HG02763 (cell line): Measurements from ENCODE around the gene EGLN2.
"Not testable (repeated sequence)": the region's sequence is repeated elsewhere in the genome, so short reads cannot be mapped to it uniquely, and the experiment has no call there.

Experiments used
- ATAC-seq: cut with Tn5 transposase; IDR thresholded peaks from one replicate; pipeline ENCODE4 v1.9.1; 2021; ENCODE audit warnings: mild to moderate bottlenecking, moderate library complexity; ENCODE audit not compliant: unreplicated experiment

The EGLN2 gene

GRCh38 chr19:40801426-40802299 lies 2.7 kb downstream of the EGLN2 start:
- no peak for ATAC-seq

- ATAC-seq, result no peak
Measured at GRCh38 chr19:40802300-40803169, 3.5 kb downstream of the EGLN2 start.

GRCh38 chr19:40803170-40803856 lies 4.3 kb downstream of the EGLN2 start:
- no peak for ATAC-seq

GRCh38 chr19:40803857-40804782 lies 5.1 kb downstream of the EGLN2 start:
- ATAC-seq, result no peak

GRCh38 chr19:40804783-40805242 lies 5.8 kb downstream of the EGLN2 start:
- no peak for ATAC-seq

- ATAC-seq, result no peak
Measured at GRCh38 chr19:40805258-40805868, 6.4 kb downstream of the EGLN2 start.

- ATAC-seq, result peak; percentile 34
Measured at GRCh38 chr19:40806423-40807146, 7.6 kb downstream of the EGLN2 start.

- no peak for ATAC-seq
Measured at GRCh38 chr19:40807147-40808020, 8.4 kb downstream of the EGLN2 start.

- ATAC-seq, result no peak
Measured at GRCh38 chr19:40808021-40808325, 9.0 kb downstream of the EGLN2 start.

GRCh38 chr19:40808497-40808896 lies 9.5 kb downstream of the EGLN2 start:
- ATAC-seq, result no peak

GRCh38 chr19:40809358-40810086 lies 10.5 kb downstream of the EGLN2 start:
- no peak for ATAC-seq

- ATAC-seq, result no peak
Measured at GRCh38 chr19:40810160-40810559, 11.2 kb downstream of the EGLN2 start.

- peak; percentile 51 for ATAC-seq
Measured at GRCh38 chr19:40810649-40811408, 11.8 kb downstream of the EGLN2 start.

GRCh38 chr19:40811478-40812341 lies 12.7 kb downstream of the EGLN2 start:
- ATAC-seq, result no peak

GRCh38 chr19:40812571-40812970 lies 13.6 kb downstream of the EGLN2 start:
- not testable (repeated sequence) for ATAC-seq

GRCh38 chr19:40813182-40813581 lies 14.2 kb downstream of the EGLN2 start:
- no peak for ATAC-seq
